GM12878 (cell line): Measurements from ENCODE around the gene INHBB. TPM values are rescaled to one million over a fixed set of nuclear protein-coding genes. Genes with fewer than 3 reads are reported as not detected.

Experiments used
- ATAC-seq: fragments of 200-7000 bp; cut with Tn5 transposase; 3 replicates; pipeline ENCODE4 v1.9.1; 2020; ENCODE audit warnings: mild to moderate bottlenecking, moderate library complexity
- BruUV-seq: library from RNA; stranded (reverse); fragments of 400-500 nt; replicated peaks from 2 replicates; lab custom pipeline; 2021; lab: Mats Ljungman, UMichigan
- CTCF ChIA-PET: fragments of 300-600 bp; sonication (Branson Sonifier 250); formaldehyde crosslinking; extraction: SDS; loops from one replicate; lab custom pipeline; 2021; ENCODE audit warnings: inconsistent platforms; lab: Yijun Ruan, JAX
- POLR2A ChIA-PET: fragments of 350-600 bp; formaldehyde crosslinking; extraction: SDS; loops from one replicate; lab custom pipeline; 2021; ENCODE audit warnings: inconsistent platforms; lab: Charles Lee
- RAD21 ChIA-PET: fragments of 300-600 bp; sonication (Branson Sonifier 250); formaldehyde crosslinking; loops from one replicate; lab custom pipeline; 2023; ENCODE audit warnings: antibody characterized with exemption; ENCODE audit not compliant: unreplicated experiment; lab: Charles Lee
- SMC1A ChIA-PET: fragments of 300-600 bp; sonication (Branson Sonifier 250); formaldehyde crosslinking; loops from one replicate; lab custom pipeline; 2023; ENCODE audit not compliant: unreplicated experiment, uncharacterized antibody; lab: Charles Lee
- DNase-seq: peaks from one replicate; pipeline ENCODE4 v3.0.0-alpha.2; 2011; ENCODE audit warnings: low read depth, low spot score
- FAIRE-seq: peaks from 3 replicates; lab custom pipeline; 2011; peaks lifted over from hg19 to GRCh38; lab: Jason Lieb, UNC
- H2AFZ ChIP-seq: 2 replicates; pipeline ENCODE4 v1.6.0; 2011; ENCODE audit warnings: low read depth, low read length, control low read depth; ENCODE audit not compliant: control insufficient read depth
- H3K27ac ChIP-seq: 2 replicates; pipeline ENCODE4 v1.5.1; 2011; ENCODE audit warnings: control low read depth; ENCODE audit not compliant: control insufficient read depth, insufficient read depth
- H3K27me3 ChIP-seq, 2 experiments: replicated peaks in 1 of 2; 2 replicates each; pipeline versions ENCODE4 v1.6.0 to v1.6.1; 2011; ENCODE audit warnings: low read length in 1 of 2; ENCODE audit not compliant: control insufficient read depth in 2 of 2, insufficient read depth in 2 of 2
- H3K36me3 ChIP-seq, 2 experiments: 2 replicates each; pipeline ENCODE4 v1.5.1; 2011; ENCODE audit warnings: low read length in 1 of 2; ENCODE audit not compliant: control insufficient read depth in 2 of 2, insufficient read depth in 2 of 2
- H3K4me1 ChIP-seq: 2 replicates; pipeline ENCODE4 v1.6.1; 2011; ENCODE audit warnings: mild to moderate bottlenecking, low read length, moderate library complexity, mixed read lengths; ENCODE audit not compliant: control insufficient read depth, insufficient read depth
- H3K4me2 ChIP-seq: 2 replicates; pipeline ENCODE4 v1.6.0; 2011; ENCODE audit warnings: control low read depth; ENCODE audit not compliant: control insufficient read depth, insufficient read depth
- H3K4me3 ChIP-seq: fragments of 200-600 bp; sonication (generic); 2 replicates; pipeline ENCODE4 v1.5.1; 2016
- H3K79me2 ChIP-seq: 2 replicates; pipeline ENCODE4 v1.6.0; 2011; ENCODE audit warnings: low read length; ENCODE audit not compliant: control insufficient read depth, insufficient read depth
- H3K9ac ChIP-seq: 2 replicates; pipeline ENCODE4 v1.8.0; 2011; ENCODE audit warnings: low read length, control low read depth, mixed read lengths; ENCODE audit not compliant: control insufficient read depth, insufficient read depth
- H3K9me3 ChIP-seq: replicated peaks from 3 replicates; pipeline ENCODE4 v1.5.1; 2011; ENCODE audit warnings: mild to moderate bottlenecking, low read length; ENCODE audit not compliant: control insufficient read depth, insufficient read depth
- H4K20me1 ChIP-seq: 2 replicates; pipeline ENCODE4 v1.6.0; 2011; ENCODE audit not compliant: control insufficient read depth, insufficient read depth
- CBFB ChIP-seq: IDR thresholded peaks from 2 replicates; pipeline ENCODE4 v1.6.1; 2016; ENCODE audit warnings: antibody characterized with exemption, low read depth
- CREB1 ChIP-seq: IDR thresholded peaks from 2 replicates; pipeline ENCODE4 v1.6.1; 2012; ENCODE audit warnings: low read depth, mild to moderate bottlenecking, inconsistent platforms
- E2F8 ChIP-seq: fragments of 450-650 bp; IDR thresholded peaks from 2 replicates; pipeline ENCODE4 v1.6.1; 2018; ENCODE audit warnings: mild to moderate bottlenecking, low read depth, moderate library complexity; ENCODE audit not compliant: partially characterized antibody
- ELK1 ChIP-seq: IDR thresholded peaks from 2 replicates; pipeline ENCODE4 v1.6.1; 2012; ENCODE audit warnings: low read depth, low read length, improper control_type of control experiment
- IRF5 ChIP-seq: fragments of 450-650 bp; IDR thresholded peaks from 2 replicates; pipeline ENCODE4 v1.6.1; 2017; ENCODE audit warnings: borderline replicate concordance
- KLF5 ChIP-seq: fragments of 450-650 bp; IDR thresholded peaks from 2 replicates; pipeline ENCODE4 v1.6.1; 2014; ENCODE audit warnings: mild to moderate bottlenecking; ENCODE audit not compliant: partially characterized antibody
- SUZ12 ChIP-seq: fragments of 200-600 bp; sonication (generic); IDR thresholded peaks from one replicate; pipeline ENCODE4 v1.6.1; 2018; ENCODE audit warnings: antibody characterized with exemption, mild to moderate bottlenecking; ENCODE audit not compliant: unreplicated experiment
- WGBS: methylation state at CpG from one replicate; pipeline ENCODE4 v1.1.6; 2016; ENCODE audit warnings: low lambda C conversion rate; ENCODE audit not compliant: insufficient replicate concordance, insufficient coverage; ENCODE audit errors: missing lambda C conversion rate; 5-methylcytosine and 5-hydroxymethylcytosine counted together
- in situ Hi-C: fragments of 300-500 bp; cut with MboI; formaldehyde crosslinking; loops from 9 replicates; pipeline ENCODE4 v1.14.3; 2018; ENCODE audit warnings: mixed read lengths
- intact Hi-C: fragments of 100-400 bp; cut with micrococcal nuclease; formaldehyde crosslinking; loops from one replicate; pipeline ENCODE4 v1.14.2; 2022; ENCODE audit not compliant: unreplicated experiment
- polyA plus RNA-seq, 11 experiments: library from polyadenylated mRNA; depleted of rRNA in 4 of 11; unstranded in 6 of 11; stranded (reverse) in 5 of 11; fragments of >200 nt; fragmentation: Nextera tagmentation in 4 of 11; fragmentation: Illumina TruSeq in 1 of 11; extraction: Ambion mirVana in 4 of 11; extraction: Trizol in 1 of 11; gene quantifications; 1 replicate in 1 of 11; 2 replicates in 10 of 11; pipeline versions ENCODE4 v1.2.1 to v1.2.3, GENCODE V29; 2011 to 2016; ENCODE audit warnings: inconsistent platforms in 2 of 11, missing spikeins in 2 of 11, low read depth in 1 of 11
- total RNA-seq, 4 experiments: library from RNA; depleted of rRNA in 3 of 4; stranded (reverse); fragments of >200 nt in 3 of 4; fragmentation: Illumina TruSeq in 1 of 4; extraction: Trizol in 1 of 4; gene quantifications; 2 replicates each; pipeline versions ENCODE4 v1.2.1 to v1.2.3, GENCODE V29; 2013 to 2021

INHBB gene
- total and polyA plus RNA-seq, 10 of the 15 experiments (the other 5 are each of a cell fraction or from before 2014, with no cell fraction given), result 0.05 TPM; not detected in 9

GRCh38 chr2:120341977-120342376, 4.0 kb upstream of the INHBB start:
- ChIA-PET SMC1A (interaction anchor here (0.9 kb wide), 1 partner anchor 339 kb away, joined by 3 read pairs; no protein-coding TSS in a partner anchor), RAD21 (no interaction called here), CTCF (interaction anchor here (1.1 kb wide), 1 partner anchor 339 kb away, joined by 3 read pairs; no protein-coding TSS in a partner anchor), POLR2A (no interaction called here)
- no peak for ATAC-seq
- no peak overlapping the region for H3K4me2 ChIP-seq
- H3K79me2 ChIP-seq, result no peaks in the 10 kb centered on the region
- in situ Hi-C loops, result no loop called here
- H4K20me1 ChIP-seq, result no peaks in the 10 kb centered on the region
- no peak for FAIRE-seq
- H3K9me3 ChIP-seq, result no peaks in the 10 kb centered on the region
- 5% methylated on average over 5 of the region's 7 CpGs for WGBS
- H3K27ac ChIP-seq, result no peak overlapping the region
- TF ChIP-seq E2F8 (no peak), IRF5 (no peak), CBFB (no peak), KLF5 (no peak), CREB1 (no peak), SUZ12 (no peak), ELK1 (no peak)
- H3K4me1 ChIP-seq, result no peaks in the 10 kb centered on the region
- no peak for DNase-seq
- no TSS peak for BruUV-seq
- no peak overlapping the region for H3K4me3 ChIP-seq
- H3K9ac ChIP-seq, result no peak overlapping the region
- intact Hi-C loops, result loop anchor here (5.0 to 10.0 kb wide), 2 partner anchors 213 to 340 kb away; no protein-coding TSS in a partner anchor
- H3K27me3 ChIP-seq, result peaks cover 13 to 19% of the 10 kb centered on the region in 2 experiments
- no peaks in the 10 kb centered on the region; a peak in 1 of 4 replicates for H3K36me3 ChIP-seq
- no peak overlapping the region for H2AFZ ChIP-seq
